ENCODE data around the gene PAM16. TPM values are rescaled to one million over a fixed set of nuclear protein-coding genes. Genes with fewer than 3 reads are reported as not detected.

The PAM16 gene
- total and polyA plus RNA-seq, 2 experiments from 2014 or later: 33.0 to 78.9 TPM

DNA sequence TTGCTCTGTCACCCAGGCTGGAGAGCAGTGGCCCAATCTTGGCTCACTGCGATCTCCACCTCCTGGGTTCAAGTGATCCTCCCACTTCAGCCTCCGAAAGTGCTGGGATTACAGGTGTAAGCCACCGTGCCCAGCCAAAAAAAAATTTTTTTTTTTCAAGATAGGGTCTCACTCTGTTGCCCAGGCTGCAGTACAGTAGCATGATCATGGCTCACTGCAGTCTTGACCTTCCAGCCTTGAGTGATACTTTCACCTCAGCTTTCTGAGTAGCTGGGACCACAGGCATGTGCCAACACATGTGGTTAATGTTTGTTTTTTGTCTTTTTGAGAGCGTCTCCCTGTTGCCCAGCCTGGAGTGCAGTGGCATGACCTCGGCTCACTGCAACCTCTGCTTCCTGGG lies 1.7 kb upstream of the PAM16 start:
- Histone ChIP-seq H4K20me1 (ENCODE audit: insufficient read depth) (no peaks in the 10 kb centered on the region), H3K9me3 (ENCODE audit: low read depth) (no peaks in the 10 kb centered on the region), H3K79me2 (ENCODE audit: insufficient read depth) (peaks cover 32% of the 10 kb centered on the region), H3K9me2 (ENCODE audit: insufficient read depth) (no peaks in the 10 kb centered on the region), H3K27ac (no peak overlapping the region), H3K36me3 (ENCODE audit: low read depth) (no peaks in the 10 kb centered on the region), H3K4me1 (ENCODE audit: insufficient read depth) (peaks cover 19% of the 10 kb centered on the region), H3K4me2 (ENCODE audit: unreplicated experiment) (no peak overlapping the region), H3K9ac (no peak overlapping the region), H3F3A (ENCODE audit: insufficient read depth) (peaks cover 11% of the 10 kb centered on the region), H3K27me3 (replicated peaks; ENCODE audit: insufficient read depth) (no peaks in the 10 kb centered on the region), H2AFZ (no peak overlapping the region), H3K4me3 (no peak overlapping the region)
- 91 to 93% methylated on average over 5 of the region's 5 CpGs for WGBS, 2 experiments (ENCODE audit: low coverage in 1 of 2, low lambda C conversion rate in 2 of 2, missing lambda C conversion rate in 2 of 2)
- in situ Hi-C loops (cut with MboI): loop anchor here (10.0 kb wide), 1 partner anchor 52 kb away; no protein-coding TSS in a partner anchor
- no peak for TF ChIP-seq EZH2phosphoT487 (IDR thresholded peaks at IDR 0.05; ENCODE audit: insufficient read depth, low read depth)
- TF ChIP-seq EZH2 (IDR thresholded peaks at IDR 0.05; ENCODE audit: insufficient read depth, poor library complexity, severe bottlenecking): no peak
- DNase-seq: no peak

DNA sequence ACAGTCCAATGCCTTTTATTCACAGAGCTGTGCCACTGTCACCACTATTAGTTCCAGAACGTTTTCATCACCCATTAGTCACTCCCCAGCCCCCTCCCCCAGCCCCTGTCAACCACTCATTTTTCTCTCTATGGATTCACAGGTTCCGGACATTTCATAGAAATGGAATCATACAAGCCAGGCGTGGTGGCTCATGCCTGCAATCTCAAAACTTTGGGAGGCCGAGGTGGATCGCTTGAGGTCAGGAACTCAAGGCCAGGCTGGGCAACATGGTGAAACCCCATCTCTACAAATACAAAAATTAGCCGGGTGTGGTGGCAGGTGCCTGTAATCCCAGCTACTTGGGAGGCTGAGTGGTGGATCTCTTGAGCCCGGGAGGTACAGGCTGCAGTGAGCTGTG lies 759 bp upstream of the PAM16 start:
- TF ChIP-seq EZH2phosphoT487 (IDR thresholded peaks at IDR 0.05; ENCODE audit: insufficient read depth, low read depth) (no peak), EZH2 (IDR thresholded peaks at IDR 0.05; ENCODE audit: insufficient read depth, poor library complexity, severe bottlenecking) (no peak)
- Histone ChIP-seq H3K9me3 (ENCODE audit: low read depth) (no peaks in the 10 kb centered on the region), H3K27me3 (replicated peaks; ENCODE audit: insufficient read depth) (no peaks in the 10 kb centered on the region), H3K36me3 (ENCODE audit: low read depth) (no peaks in the 10 kb centered on the region), H3K9ac (peak overlapping the region; percentile 62), H4K20me1 (ENCODE audit: insufficient read depth) (no peaks in the 10 kb centered on the region; the same call in 1 of the 2 replicates), H3K79me2 (ENCODE audit: insufficient read depth) (peaks cover 41% of the 10 kb centered on the region), H3K4me1 (ENCODE audit: insufficient read depth) (peaks cover 19% of the 10 kb centered on the region), H3K27ac (peak overlapping the region; percentile 79), H3K4me3 (peak overlapping the region; percentile 89), H3K9me2 (ENCODE audit: insufficient read depth) (no peaks in the 10 kb centered on the region), H3F3A (ENCODE audit: insufficient read depth) (peaks cover 11% of the 10 kb centered on the region), H2AFZ (no peak overlapping the region), H3K4me2 (ENCODE audit: unreplicated experiment) (peak overlapping the region; percentile 53)
- in situ Hi-C loops (cut with MboI): loop anchor here (10.0 kb wide), 1 partner anchor 53 kb away; no protein-coding TSS in a partner anchor
- WGBS, 2 experiments (ENCODE audit: low coverage in 1 of 2, low lambda C conversion rate in 2 of 2, missing lambda C conversion rate in 2 of 2): 49 to 52% methylated on average over 7 of the region's 7 CpGs
- DNase-seq: peak; percentile 69

DNA sequence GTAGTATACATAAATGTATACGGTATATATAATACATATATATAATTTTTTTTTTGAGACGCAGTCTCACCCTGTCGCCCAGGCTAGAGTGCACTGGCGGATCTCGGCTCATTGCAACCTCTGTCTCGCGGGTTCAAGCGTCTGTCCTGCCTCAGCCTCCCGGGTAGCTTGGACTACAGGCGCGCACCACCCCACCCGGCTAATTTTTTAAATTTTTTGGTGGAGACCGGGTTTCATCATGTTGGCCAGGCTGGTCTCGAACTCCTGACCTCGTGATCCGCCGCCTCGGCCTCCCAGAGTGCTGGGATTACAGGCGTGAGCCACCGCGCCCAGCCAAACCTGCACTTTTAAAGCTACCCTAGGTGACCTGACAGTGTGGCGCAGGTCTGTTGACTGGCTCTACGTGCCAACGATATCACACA lies 745 bp downstream of the PAM16 start:
- H4K20me1 ChIP-seq (ENCODE audit: insufficient read depth): no peaks in the 10 kb centered on the region; the same call in 1 of the 2 replicates
- H3K4me3 ChIP-seq: peak overlapping the region; percentile 89
- H2AFZ ChIP-seq: peak overlapping the region; percentile 73
- H3K4me2 ChIP-seq (ENCODE audit: unreplicated experiment): peak overlapping the region; percentile 87
- H3K9me3 ChIP-seq (ENCODE audit: low read depth): no peaks in the 10 kb centered on the region
- no peaks in the 10 kb centered on the region for H3K36me3 ChIP-seq (ENCODE audit: low read depth)
- DNase-seq: no peak
- TF ChIP-seq EZH2phosphoT487 (IDR thresholded peaks at IDR 0.05; ENCODE audit: insufficient read depth, low read depth): no peak
- no peak for TF ChIP-seq EZH2 (IDR thresholded peaks at IDR 0.05; ENCODE audit: insufficient read depth, poor library complexity, severe bottlenecking)
- H3K27ac ChIP-seq: peak overlapping the region; percentile 76
- in situ Hi-C loops (cut with MboI): loop anchor here (10.0 kb wide), 1 partner anchor 54 kb away; no protein-coding TSS in a partner anchor
- H3K9ac ChIP-seq: peak overlapping the region; percentile 87
- peaks cover 56% of the 10 kb centered on the region for H3K79me2 ChIP-seq (ENCODE audit: insufficient read depth)
- peaks cover 21% of the 10 kb centered on the region for H3F3A ChIP-seq (ENCODE audit: insufficient read depth)
- H3K27me3 ChIP-seq (replicated peaks; ENCODE audit: insufficient read depth): no peaks in the 10 kb centered on the region
- 27 to 28% methylated on average over 23 to 24 of the region's 24 CpGs for WGBS, 2 experiments (ENCODE audit: low coverage in 1 of 2, low lambda C conversion rate in 2 of 2, missing lambda C conversion rate in 2 of 2)
- no peaks in the 10 kb centered on the region for H3K9me2 ChIP-seq (ENCODE audit: insufficient read depth)
- peaks cover 19% of the 10 kb centered on the region for H3K4me1 ChIP-seq (ENCODE audit: insufficient read depth)

DNA sequence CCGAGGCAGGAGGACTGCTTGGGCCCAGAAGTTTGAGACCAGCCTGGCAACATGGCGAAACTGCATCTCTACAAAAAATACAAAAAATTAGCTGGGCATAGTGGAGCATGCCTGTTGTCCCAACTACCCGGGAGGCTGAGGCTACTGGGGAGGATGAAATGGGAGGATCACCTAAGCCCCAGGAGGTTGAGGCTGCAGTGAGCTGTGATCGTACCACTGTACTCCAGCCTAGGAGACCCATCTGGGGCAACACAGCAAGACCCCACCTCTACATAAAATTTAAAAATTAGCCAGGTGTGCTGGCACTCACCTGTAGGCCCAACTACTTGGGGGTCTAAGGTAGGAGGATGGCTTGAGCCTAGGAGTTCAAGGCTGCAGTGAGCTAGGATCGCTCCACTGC lies 1.8 kb downstream of the PAM16 start:
- H2AFZ ChIP-seq: no peak overlapping the region
- in situ Hi-C loops (cut with MboI): no loop called here
- no peaks in the 10 kb centered on the region for H3K9me3 ChIP-seq (ENCODE audit: low read depth)
- no peak for TF ChIP-seq EZH2phosphoT487 (IDR thresholded peaks at IDR 0.05; ENCODE audit: insufficient read depth, low read depth)
- no peak for TF ChIP-seq EZH2 (IDR thresholded peaks at IDR 0.05; ENCODE audit: insufficient read depth, poor library complexity, severe bottlenecking)
- no peak overlapping the region for H3K4me2 ChIP-seq (ENCODE audit: unreplicated experiment)
- H4K20me1 ChIP-seq (ENCODE audit: insufficient read depth): no peaks in the 10 kb centered on the region; the same call in 1 of the 2 replicates
- H3K36me3 ChIP-seq (ENCODE audit: low read depth): no peaks in the 10 kb centered on the region
- H3K4me3 ChIP-seq: no peak overlapping the region
- DNase-seq: no peak
- 0 out of 2 replicates have a peak overlapping the region, but pooled peaks have one; percentile 87 for H3K9ac ChIP-seq
- peaks cover 21% of the 10 kb centered on the region for H3F3A ChIP-seq (ENCODE audit: insufficient read depth)
- H3K4me1 ChIP-seq (ENCODE audit: insufficient read depth): peaks cover 19% of the 10 kb centered on the region
- H3K27ac ChIP-seq: no peak overlapping the region
- H3K79me2 ChIP-seq (ENCODE audit: insufficient read depth): peaks cover 62% of the 10 kb centered on the region
- H3K9me2 ChIP-seq (ENCODE audit: insufficient read depth): no peaks in the 10 kb centered on the region
- 97 to 99% methylated on average over 5 of the region's 5 CpGs for WGBS, 2 experiments (ENCODE audit: low coverage in 1 of 2, low lambda C conversion rate in 2 of 2, missing lambda C conversion rate in 2 of 2)
- H3K27me3 ChIP-seq (replicated peaks; ENCODE audit: insufficient read depth): no peaks in the 10 kb centered on the region

All from GM23248 (cell line).